T-helper 1 cell (primary cell): ENCODE measurements around the gene PTPRN2.

Experiments used
- DNase-seq, 5 donors: peaks; one replicate each; pipeline ENCODE4 v3.0.0-alpha.2; 2012 to 2020

The PTPRN2 gene

GRCh38 chr7:157884461-157885062, 703.1 kb downstream of the PTPRN2 start:
- no peak for DNase-seq

- DNase-seq: no peak
Observed at GRCh38 chr7:157881048-157881771, 706.4 kb downstream of the PTPRN2 start.

GRCh38 chr7:157879391-157879790, 708.2 kb downstream of the PTPRN2 start:
- DNase-seq: no peak

GRCh38 chr7:157877298-157878090, 710.1 kb downstream of the PTPRN2 start:
- DNase-seq: no peak

GRCh38 chr7:157876469-157877285, 710.9 kb downstream of the PTPRN2 start:
- no peak for DNase-seq

GRCh38 chr7:157875230-157876179, 712.1 kb downstream of the PTPRN2 start:
- peak in 3 of 5 donors; percentile 19 to 45 (median 33) for DNase-seq

- no peak for DNase-seq
Observed at GRCh38 chr7:157874870-157875229, 712.8 kb downstream of the PTPRN2 start.

- DNase-seq: no peak
Observed at GRCh38 chr7:157874208-157874816, 713.3 kb downstream of the PTPRN2 start.

- no peak for DNase-seq
Observed at GRCh38 chr7:157873664-157874063, 714.0 kb downstream of the PTPRN2 start.

- no peak for DNase-seq
Observed at GRCh38 chr7:157873181-157873580, 714.4 kb downstream of the PTPRN2 start.

- no peak for DNase-seq
Observed at GRCh38 chr7:157872447-157872846, 715.2 kb downstream of the PTPRN2 start.

- DNase-seq: no peak
Observed at GRCh38 chr7:157871681-157872080, 715.9 kb downstream of the PTPRN2 start.

- no peak for DNase-seq
Observed at GRCh38 chr7:157870644-157871290, 716.9 kb downstream of the PTPRN2 start.

GRCh38 chr7:157869793-157870192, 717.8 kb downstream of the PTPRN2 start:
- DNase-seq: no peak

- DNase-seq: no peak
Observed at GRCh38 chr7:157867685-157868305, 719.8 kb downstream of the PTPRN2 start.

GRCh38 chr7:157866336-157866924, 721.2 kb downstream of the PTPRN2 start:
- DNase-seq: no peak

GRCh38 chr7:157865351-157866165, 722.1 kb downstream of the PTPRN2 start:
- DNase-seq: no peak

- DNase-seq: no peak
Observed at GRCh38 chr7:157864911-157865310, 722.7 kb downstream of the PTPRN2 start.
